Measurements from ENCODE around the gene OBI1.

- no peak for TF ChIP-seq CTCF (IDR thresholded peaks at IDR 0.05; ENCODE audit: extremely low read depth in 1 of 2, insufficient read depth in 1 of 2, low read depth in 1 of 2, low read length in 2 of 2)
- no peak for TF ChIP-seq EZH2 (IDR thresholded peaks at IDR 0.05; ENCODE audit: borderline replicate concordance, low read depth, low read length, severe bottlenecking)
- no peak for TF ChIP-seq GATA2 (IDR thresholded peaks at IDR 0.05; ENCODE audit: insufficient read depth, insufficient read length, low read depth, low read length)
Measured at GRCh38 chr13:78631077-78631476, 27.9 kb downstream of the OBI1 start.
